Heart right ventricle (tissue), 16 donors: ENCODE results near the gene TRIM27. TPM values are rescaled to one million over a fixed set of nuclear protein-coding genes. Genes with fewer than 3 reads are reported as not detected.
A peak's percentile ranks its signal among the peaks of the same experiment; 100 is the strongest.

Source experiments
- ATAC-seq, 8 donors: fragments of 200-7000 bp; cut with Tn5 transposase; one replicate each; pipeline ENCODE4 v1.9.1; 2020; ENCODE audit warnings: mild to moderate bottlenecking in 8 of 8, moderate library complexity in 8 of 8, moderate number of reproducible peaks in 1 of 8
- DNase-seq, 2 donors: peaks; one replicate each; pipeline ENCODE4 v3.0.0-alpha.2; 2020
- H3K27ac ChIP-seq, 10 donors: fragments of 200-600 bp; sonication (generic) in 2 of 10; one replicate each; pipeline versions ENCODE4 v1.5.0 to v1.8.0; 2020 to 2022; ENCODE audit warnings: mild to moderate bottlenecking in 3 of 10
- H3K27me3 ChIP-seq, 7 donors: fragments of 200-600 bp; one replicate each; pipeline ENCODE4 v1.8.0; 2021 to 2022; ENCODE audit warnings: mild to moderate bottlenecking in 2 of 7
- H3K36me3 ChIP-seq, 9 donors: fragments of 200-600 bp; sonication (generic) in 1 of 9; one replicate each; pipeline versions ENCODE4 v1.5.0 to v1.8.0; 2020 to 2022; ENCODE audit warnings: mild to moderate bottlenecking in 2 of 9
- H3K4me1 ChIP-seq, 9 donors: fragments of 200-600 bp; sonication (generic) in 1 of 9; one replicate each; pipeline versions ENCODE4 v1.5.0 to v1.8.0; 2020 to 2022; ENCODE audit warnings: mild to moderate bottlenecking in 4 of 9
- H3K4me3 ChIP-seq, 10 donors: fragments of 200-600 bp; sonication (generic) in 2 of 10; one replicate each; pipeline versions ENCODE4 v1.5.0 to v1.8.0; 2020 to 2022; ENCODE audit warnings: mild to moderate bottlenecking in 7 of 10, moderate library complexity in 2 of 10
- H3K9me3 ChIP-seq, 11 donors: fragments of 200-600 bp in 10 of 11; sonication (generic) in 2 of 11; one replicate each; pipeline versions ENCODE4 v1.5.0 to v1.8.0; 2013 to 2022; ENCODE audit warnings: mild to moderate bottlenecking in 2 of 11, control low read depth in 1 of 11, moderate library complexity in 1 of 11
- CTCF ChIP-seq, 9 donors: fragments of 200-600 bp; sonication (generic) in 2 of 9; IDR thresholded peaks; one replicate each; pipeline versions ENCODE4 v1.5.0 to v1.8.0; 2021 to 2022; ENCODE audit warnings: antibody characterized with exemption in 9 of 9, mild to moderate bottlenecking in 5 of 9, moderate library complexity in 1 of 9
- WGBS, 2 donors: extraction: QIAGEN DNeasy Blood & Tissue Kit; methylation state at CpG; one replicate each; pipeline ENCODE4 v1.1.7; 2013; ENCODE audit warnings: inconsistent platforms in 1 of 2; 5-methylcytosine and 5-hydroxymethylcytosine counted together
- intact Hi-C, 10 donors: fragments of 100-400 bp; cut with DNase I; formaldehyde crosslinking; loops; one replicate each; pipeline versions ENCODE4 v1.11.1 to v1.14.2; 2022
- polyA plus RNA-seq, 2 donors: library from polyadenylated mRNA; stranded (reverse); fragments of 200-250 nt; gene quantifications; one replicate each; pipeline ENCODE4 v1.2.3, GENCODE V29; 2013
- total RNA-seq, 10 donors: library from RNA; stranded (reverse); fragmentation: NEBNext Ultra II Directional in 3 of 10; extraction: Animal tissue kit (Norgen Biotek cat#: 25700) in 3 of 10; gene quantifications; one replicate each; pipeline versions ENCODE4 v1.2.1 to v1.2.4, GENCODE V29; 2021 to 2023
- donor health status: Arrhythmogenic right ventricular cardiomyopathy.
- donor health status: ischemic (EF 13 %, LVEDD 7.1; RV severe dilation, severe dysfunction).
- donor health status: healthy with polysubstance abuse.
- donor health status: DM: no; HTN: yes; CAD: no.
- donor health status: DM: no; HTN: no; CAD: no.
- donor health status: ischemic (EF 25% LVEDD 6.9; RV normal size, moderate dysfunction).
- donor health status: ischemic (EF 25% LVEDD 5.7; RV mildly dilated, moderate dysfunction).
- donor health status: healthy.
- donor health status: DM: yes; HTN: yes; CAD: no.
- donor health status: Ischemic cardiomyopathy.
- donor health status: ischemic (EF 35%, LVEDD 5.7; RV mildly dilated, moderate dysfunction).
- donor health status: nonischemic (EF 11% LVEDD 7.7; RV severe dilation, severe dysfunction).
- donor health status: DM: yes; HTN: yes; CAD: no.
- donor health status: PGD.
- donor health status: ischemic (EF 29% LVEDD 5.4; RV normal size, mild dysfunction).
- donor health status: nonischemic (EF 23%, LVEDD 6.1; RV moderate dilation, normal function).

The TRIM27 gene
- total and polyA plus RNA-seq, 12 donors = 14.7 to 26.2 (median 18.6) TPM

GRCh38 chr6:28863604-28864325 lies 60.0 kb downstream of the TRIM27 start:
- peaks cover 0 to 23% (median 0%) of the 10 kb centered on the region in 11 donors for H3K9me3 ChIP-seq
- peaks cover 2 to 20% (median 10%) of the 10 kb centered on the region in 9 donors for H3K4me1 ChIP-seq
- WGBS, 2 donors = 0% methylated on average over 47 of the region's 47 CpGs
- TF ChIP-seq CTCF (IDR thresholded peaks at IDR 0.05) = no peak
- peaks cover 0 to 17% (median 0%) of the 10 kb centered on the region in 7 donors for H3K27me3 ChIP-seq
- intact Hi-C loops = loop anchor here in 4 of 10 donors (2.0 to 10.0 kb wide), 2 partner anchors 25 to 121 kb away; no protein-coding TSS in a partner anchor
- no peaks in the 10 kb centered on the region for H3K36me3 ChIP-seq
- peak overlapping the region in 1 of 10 donors; percentile 39 for H3K27ac ChIP-seq
- ATAC-seq (peak; percentile 59 to 92 (median 86)), DNase-seq (peak; percentile 53 to 62)
- H3K4me3 ChIP-seq = peak overlapping the region; percentile 28 to 92 (median 66)

DNA sequence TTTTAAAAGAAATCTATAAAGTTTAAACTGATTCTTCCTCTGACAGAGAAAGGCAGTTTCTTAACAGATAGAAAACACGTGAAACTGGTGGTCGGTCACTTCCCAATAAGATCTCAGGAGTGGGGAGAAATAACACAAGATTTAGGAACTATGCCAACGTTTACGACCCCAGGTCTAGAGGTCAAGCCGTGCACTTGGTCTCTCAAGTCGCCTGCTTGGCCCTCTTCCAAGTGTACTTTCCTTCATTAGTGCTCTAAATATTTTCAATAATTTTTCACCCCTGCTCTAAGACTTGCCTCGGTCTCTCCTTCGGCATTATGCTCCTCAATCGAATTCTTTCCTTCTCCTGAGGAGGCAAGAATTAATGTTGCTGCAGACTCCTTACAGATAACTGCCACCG lies 61.7 kb downstream of the TRIM27 start:
- Histone ChIP-seq H3K4me1 (peaks cover 2 to 16% (median 8%) of the 10 kb centered on the region in 9 donors), H3K9me3 (peaks cover 0 to 23% (median 0%) of the 10 kb centered on the region in 11 donors), H3K27me3 (peaks cover 0 to 25% (median 4%) of the 10 kb centered on the region in 7 donors), H3K27ac (no peak overlapping the region), H3K36me3 (no peaks in the 10 kb centered on the region), H3K4me3 (no peak overlapping the region)
- intact Hi-C loops = loop anchor here in 4 of 10 donors (2.0 to 10.0 kb wide), 2 partner anchors 23 to 123 kb away; no protein-coding TSS in a partner anchor
- ATAC-seq (no peak), DNase-seq (no peak)
- TF ChIP-seq CTCF (IDR thresholded peaks at IDR 0.05) = no peak
- WGBS, 2 donors = 78% methylated on average over 10 of the region's 10 CpGs

DNA sequence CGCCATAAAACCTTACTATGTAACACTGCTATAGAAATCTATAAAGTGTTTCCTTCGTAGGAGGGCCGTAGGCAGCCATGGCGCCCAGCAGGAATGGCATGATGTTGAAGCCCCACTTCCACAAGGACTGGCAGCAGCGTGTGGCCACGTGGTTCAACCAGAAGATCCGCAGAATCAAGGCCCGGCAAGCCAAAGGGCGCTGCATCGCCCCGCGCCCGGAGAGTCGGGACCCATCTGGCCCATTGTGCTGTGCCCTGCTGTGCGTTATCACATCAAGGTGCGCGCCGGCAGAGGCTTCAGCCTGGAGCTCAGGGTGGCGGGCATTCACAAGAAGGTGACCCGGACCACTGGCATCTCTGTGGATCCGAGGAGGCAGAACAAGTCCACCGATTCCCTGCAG lies 62.4 kb downstream of the TRIM27 start:
- H3K27ac ChIP-seq = no peak overlapping the region
- peaks cover 0 to 27% (median 0%) of the 10 kb centered on the region in 11 donors for H3K9me3 ChIP-seq
- intact Hi-C loops = loop anchor here in 4 of 10 donors (10.0 kb wide), 1 partner anchor 123 kb away; no protein-coding TSS in a partner anchor
- TF ChIP-seq CTCF (IDR thresholded peaks at IDR 0.05) = no peak
- H3K4me1 ChIP-seq = peaks cover 0 to 13% (median 4%) of the 10 kb centered on the region in 9 donors
- no peak overlapping the region for H3K4me3 ChIP-seq
- ATAC-seq = no peak
- no peaks in the 10 kb centered on the region for H3K36me3 ChIP-seq
- peaks cover 0 to 25% (median 4%) of the 10 kb centered on the region in 7 donors for H3K27me3 ChIP-seq
- WGBS, 2 donors = 88 to 92% methylated on average over 22 of the region's 22 CpGs
- no peak for DNase-seq

DNA sequence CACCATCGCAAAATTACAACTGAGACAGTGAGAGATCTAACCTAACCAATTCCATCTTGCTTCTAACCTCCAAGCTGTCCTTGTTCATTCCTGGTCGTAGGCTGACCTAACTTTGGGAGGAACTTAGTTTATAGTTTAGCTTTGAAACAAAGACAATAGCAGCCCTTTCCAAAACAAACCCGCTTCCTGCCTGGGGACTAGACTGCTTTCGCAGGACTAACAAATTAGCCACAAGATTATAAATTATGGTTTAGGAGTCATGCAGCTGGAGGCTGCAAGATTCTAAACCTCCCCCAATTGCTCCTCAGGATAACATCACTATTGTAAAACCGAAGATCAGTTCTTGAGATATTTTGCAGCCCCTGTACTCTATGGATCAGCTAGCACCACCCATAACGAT lies 63.2 kb downstream of the TRIM27 start:
- whole genome bisulfite sequencing, 2 donors = 69 to 72% methylated on average over 6 of the region's 6 CpGs
- ATAC-seq (no peak), DNase-seq (no peak)
- TF ChIP-seq CTCF (IDR thresholded peaks at IDR 0.05) = no peak
- intact Hi-C loops = loop anchor here in 4 of 10 donors (10.0 kb wide), 1 partner anchor 124 kb away; no protein-coding TSS in a partner anchor
- Histone ChIP-seq H3K4me1 (peaks cover 0 to 13% (median 4%) of the 10 kb centered on the region in 9 donors), H3K36me3 (no peaks in the 10 kb centered on the region), H3K4me3 (no peak overlapping the region), H3K9me3 (peaks cover 0 to 31% (median 5%) of the 10 kb centered on the region in 11 donors), H3K27ac (no peak overlapping the region), H3K27me3 (peaks cover 0 to 25% (median 4%) of the 10 kb centered on the region in 7 donors)
